Activated naive CD8-positive, alpha-beta T cell treated with anti-CD3 and anti-CD28 coated beads, Interleukin-2, amount 50 U/mL, for 24 hours (primary cell): ENCODE measurements around the gene ACP5.

Source experiments
- ATAC-seq: fragments of 150-1000 bp; cut with Tn5 transposase; one replicate; pipeline ENCODE4 v1.10.0; 2021
- DNase-seq: peaks from one replicate; pipeline ENCODE4 v3.0.0; 2021
- H3K27ac Mint-ChIP-seq: one replicate; pipeline ENCODE4 v1.8.0; 2021; ENCODE audit warnings: mild to moderate bottlenecking, mixed read lengths
- H3K27me3 Mint-ChIP-seq: one replicate; pipeline ENCODE4 v1.8.0; 2021; ENCODE audit warnings: mixed read lengths
- H3K36me3 Mint-ChIP-seq: one replicate; pipeline ENCODE4 v1.8.0; 2021; ENCODE audit warnings: low read depth, mixed read lengths
- H3K4me1 Mint-ChIP-seq: one replicate; pipeline ENCODE4 v1.8.0; 2021; ENCODE audit warnings: mixed read lengths
- H3K4me3 Mint-ChIP-seq: one replicate; pipeline ENCODE4 v1.8.0; 2021; ENCODE audit warnings: mild to moderate bottlenecking, moderate library complexity, mixed read lengths
- H3K9me3 Mint-ChIP-seq: one replicate; pipeline ENCODE4 v1.8.0; 2021; ENCODE audit warnings: mixed read lengths

The ACP5 gene

DNA sequence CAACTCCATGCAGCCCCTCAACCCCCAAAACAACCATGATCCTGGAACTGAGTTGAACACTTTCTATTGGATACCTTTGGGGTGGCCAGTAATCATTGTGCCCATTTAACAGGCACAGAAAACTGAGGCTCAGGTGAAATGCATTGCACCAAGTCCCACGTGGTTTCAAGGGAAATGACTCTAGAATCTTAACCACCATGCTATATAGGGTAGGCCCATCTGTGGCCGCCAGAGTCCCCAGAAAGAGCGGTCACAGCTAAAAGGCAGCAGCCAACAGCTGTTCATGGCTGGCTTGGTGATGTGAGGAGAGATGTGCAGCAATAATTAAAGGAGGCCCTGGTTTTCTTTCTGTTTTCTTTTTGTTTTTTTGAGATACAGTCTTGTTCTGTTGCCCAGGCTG is 36.2 kb downstream of the ACP5 start:
- no peak for DNase-seq
- no peak overlapping the region for H3K27ac Mint-ChIP-seq
- no peak overlapping the region for H3K4me3 Mint-ChIP-seq
- no peaks in the 10 kb centered on the region for H3K36me3 Mint-ChIP-seq
- H3K27me3 Mint-ChIP-seq, result peaks cover 28% of the 10 kb centered on the region
- no peaks in the 10 kb centered on the region for H3K9me3 Mint-ChIP-seq
- peaks cover 3% of the 10 kb centered on the region for H3K4me1 Mint-ChIP-seq
- no peak for ATAC-seq

DNA sequence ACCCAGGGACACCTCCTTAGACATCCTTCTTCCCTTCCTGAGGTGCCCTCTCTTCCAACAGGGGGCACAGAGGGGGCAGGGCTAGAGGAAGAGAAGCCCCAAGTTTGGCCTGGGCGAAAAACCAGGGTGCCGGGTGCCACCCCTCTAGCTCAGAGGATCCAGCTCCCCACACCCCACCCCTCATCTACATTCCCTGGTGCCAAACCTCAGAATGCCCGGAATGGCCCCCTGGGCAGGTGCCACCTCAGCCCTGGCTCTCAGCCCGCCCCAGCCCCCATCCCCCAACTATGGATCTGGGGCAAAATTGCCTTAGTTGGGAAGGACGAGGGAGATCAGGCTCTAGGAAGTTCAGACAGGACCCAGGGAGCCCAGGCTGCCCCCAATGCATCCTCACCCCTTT is 36.8 kb downstream of the ACP5 start:
- no peak overlapping the region for H3K27ac Mint-ChIP-seq

GRCh38 chr19:11539495-11540365 is 37.7 kb downstream of the ACP5 start:
- Mint-ChIP-seq H3K4me1 (peaks cover 10% of the 10 kb centered on the region), H3K9me3 (no peaks in the 10 kb centered on the region), H3K27ac (no peak overlapping the region), H3K4me3 (no peak overlapping the region), H3K36me3 (no peaks in the 10 kb centered on the region), H3K27me3 (peaks cover 28% of the 10 kb centered on the region)
- ATAC-seq (no peak), DNase-seq (no peak)

More for the DNA sequence above, 36.8 kb downstream of the ACP5 start:
- Mint-ChIP-seq H3K36me3 (no peaks in the 10 kb centered on the region), H3K4me3 (no peak overlapping the region), H3K9me3 (no peaks in the 10 kb centered on the region), H3K27me3 (peaks cover 28% of the 10 kb centered on the region), H3K4me1 (peaks cover 6% of the 10 kb centered on the region)
- DNase-seq, result no peak
- no peak for ATAC-seq

- DNase-seq (no peak), ATAC-seq (no peak)
- peaks cover 13% of the 10 kb centered on the region for H3K4me1 Mint-ChIP-seq
- H3K27me3 Mint-ChIP-seq, result peaks cover 30% of the 10 kb centered on the region
- no peaks in the 10 kb centered on the region for H3K36me3 Mint-ChIP-seq
- H3K9me3 Mint-ChIP-seq, result no peaks in the 10 kb centered on the region
- H3K27ac Mint-ChIP-seq, result no peak within 1 kb of the TSS
- no peak within 1 kb of the TSS for H3K4me3 Mint-ChIP-seq
These were observed 39.0 kb downstream of the ACP5 start, which contains the start of gene CNN1 for GRCh38 chr19:11538232-11539036. Gene CNN1, plus strand, starts transcription at chr19:11538851. Its CDS starts 77 bp downstream, at chr19:11538928.

DNA sequence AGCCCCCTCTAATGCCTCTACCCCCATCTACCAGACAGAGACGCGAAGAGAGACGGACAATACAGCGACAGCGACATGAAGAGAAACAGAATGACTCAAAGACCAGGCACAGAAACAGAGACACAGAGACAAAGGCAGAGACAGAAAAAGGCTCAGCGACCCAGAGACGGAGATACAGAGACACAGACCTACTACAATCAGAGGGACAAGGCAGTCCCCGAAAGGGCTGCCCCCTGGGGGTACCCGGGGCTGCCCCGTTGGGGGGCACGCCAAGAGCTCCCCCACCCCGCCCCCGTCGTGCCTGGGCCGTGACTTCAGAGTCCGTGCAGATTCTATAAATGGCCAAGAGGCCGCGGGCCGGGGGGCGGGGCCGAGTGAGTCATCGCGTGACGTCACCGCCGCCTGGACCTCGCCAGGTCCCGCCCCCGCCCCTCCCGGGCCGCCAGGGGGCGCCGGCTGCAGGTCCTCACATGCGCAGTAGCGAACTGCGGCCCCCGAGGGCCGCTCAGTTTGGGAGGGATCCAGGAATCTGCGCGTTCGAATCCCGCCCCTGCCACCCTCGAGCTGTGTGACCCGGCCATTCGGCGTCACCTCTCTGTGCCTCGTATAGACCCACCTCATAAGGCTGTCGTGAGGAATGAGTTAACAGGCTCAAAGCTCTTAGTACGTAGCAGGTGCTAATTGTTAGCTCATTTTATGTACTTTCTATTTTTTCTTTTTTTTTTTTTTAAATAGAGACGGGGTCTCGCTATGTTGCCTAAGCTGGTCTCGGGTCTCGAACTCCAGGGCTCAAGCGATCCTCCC is 41.5 kb downstream of the ACP5 start:
- peak; percentile 95 for DNase-seq
- Mint-ChIP-seq H3K27me3 (peaks cover 22% of the 10 kb centered on the region), H3K27ac (peak overlapping the region; percentile 39), H3K36me3 (no peaks in the 10 kb centered on the region), H3K4me1 (peaks cover 27% of the 10 kb centered on the region), H3K4me3 (peak overlapping the region; percentile 16), H3K9me3 (no peaks in the 10 kb centered on the region)
- ATAC-seq, result peak; percentile 68

- no peak overlapping the region for H3K27ac Mint-ChIP-seq
- H3K27me3 Mint-ChIP-seq, result peaks cover 17% of the 10 kb centered on the region
- H3K36me3 Mint-ChIP-seq, result no peaks in the 10 kb centered on the region
- H3K4me1 Mint-ChIP-seq, result peaks cover 29% of the 10 kb centered on the region
- no peak overlapping the region for H3K4me3 Mint-ChIP-seq
- no peak for ATAC-seq
- no peaks in the 10 kb centered on the region for H3K9me3 Mint-ChIP-seq
- DNase-seq, result no peak
These were observed 42.5 kb downstream of the ACP5 start for GRCh38 chr19:11534948-11535347.

DNA sequence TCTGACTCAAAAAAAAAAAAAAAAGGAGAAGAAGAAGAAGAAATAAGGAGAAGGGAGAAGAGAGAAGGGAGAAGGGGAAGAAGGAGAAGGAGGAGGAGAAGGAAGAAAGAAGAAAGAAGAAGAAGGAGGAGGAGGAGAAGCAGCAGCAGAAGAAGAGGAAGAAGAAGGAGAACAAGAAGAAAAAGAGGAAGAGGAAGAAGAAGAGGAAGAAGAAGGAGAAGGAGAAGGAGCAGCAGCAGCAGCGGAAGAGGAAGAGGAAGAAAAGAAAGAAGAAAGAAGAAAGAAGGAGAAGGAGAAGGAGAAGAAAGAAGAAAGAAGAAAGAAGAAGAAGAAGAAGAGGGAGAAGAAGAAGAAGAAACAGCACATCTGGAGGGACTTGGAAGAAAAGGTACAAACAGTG is 42.9 kb downstream of the ACP5 start:
- H3K36me3 Mint-ChIP-seq, result no peaks in the 10 kb centered on the region
- no peak overlapping the region for H3K4me3 Mint-ChIP-seq
- H3K4me1 Mint-ChIP-seq, result peaks cover 29% of the 10 kb centered on the region
- H3K27ac Mint-ChIP-seq, result no peak overlapping the region
- H3K9me3 Mint-ChIP-seq, result no peaks in the 10 kb centered on the region
- peaks cover 17% of the 10 kb centered on the region for H3K27me3 Mint-ChIP-seq
- no peak for DNase-seq
- ATAC-seq, result no peak

GRCh38 chr19:11530432-11530831 is 47.0 kb downstream of the ACP5 start:
- Mint-ChIP-seq H3K4me3 (no peak overlapping the region), H3K27ac (no peak overlapping the region), H3K36me3 (peaks cover 5% of the 10 kb centered on the region), H3K27me3 (peaks cover 4% of the 10 kb centered on the region), H3K4me1 (peaks cover 38% of the 10 kb centered on the region), H3K9me3 (no peaks in the 10 kb centered on the region)
- ATAC-seq, result no peak
- peak; percentile 63 for DNase-seq

- Mint-ChIP-seq H3K36me3 (peaks cover 6% of the 10 kb centered on the region), H3K27ac (peak within 1 kb of the TSS; percentile 93), H3K9me3 (no peaks in the 10 kb centered on the region), H3K4me1 (peaks cover 34% of the 10 kb centered on the region), H3K27me3 (no peaks in the 10 kb centered on the region), H3K4me3 (peak within 1 kb of the TSS; percentile 95)
- DNase-seq (peak; percentile 92), ATAC-seq (peak; percentile 95)
These were observed 48.7 kb downstream of the ACP5 start, which contains the start of gene ECSIT for GRCh38 chr19:11528551-11529341. Gene ECSIT, minus strand, starts transcription at chr19:11529134. Its CDS starts 9,964 bp downstream, at chr19:11519170.
